ENCODE data around the gene SLC12A8.

DNA sequence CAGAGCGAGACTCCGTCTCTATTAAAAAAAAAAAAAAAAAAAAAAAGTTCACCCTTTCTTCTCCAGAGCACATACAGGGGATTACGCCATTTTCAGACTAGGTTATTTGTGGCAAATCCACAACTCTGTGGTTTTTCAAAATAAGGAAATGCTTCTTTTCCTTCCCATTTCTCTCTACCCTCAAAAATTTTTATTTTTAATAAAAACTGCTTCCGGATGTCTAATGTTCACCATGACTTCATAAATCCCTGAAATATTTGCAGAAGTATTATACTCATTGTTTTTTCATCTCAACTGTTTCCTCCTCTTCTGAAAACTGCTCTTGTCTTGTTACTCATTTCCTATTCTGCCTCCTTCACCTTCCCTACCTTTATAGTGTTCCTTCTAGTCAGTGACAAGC is 45.0 kb upstream of the SLC12A8 start:
- TF ChIP-seq EZH2 (IDR thresholded peaks at IDR 0.05; ENCODE audit: insufficient read depth, poor library complexity, severe bottlenecking) = no peak
- no peak for TF ChIP-seq EZH2phosphoT487 (IDR thresholded peaks at IDR 0.05; ENCODE audit: insufficient read depth, low read depth)

All from GM23248 (cell line).